Skin of body (tissue), 2 donors: ENCODE measurements around the gene SLC35A3. TPM values are rescaled to one million over a fixed set of nuclear protein-coding genes. Genes with fewer than 3 reads are reported as not detected.
"Not testable (repeated sequence)": the region's sequence is repeated elsewhere in the genome, so short reads cannot be mapped to it uniquely, and the experiment has no call there.

Experiments used
- DNase-seq: peaks from one replicate; lab custom pipeline; 2025; lab: John Stamatoyannopoulos, UW
- total RNA-seq: library from RNA; depleted of rRNA; stranded (reverse); fragments of >200 nt; gene quantifications from one replicate; pipeline ENCODE4 v1.2.3, GENCODE V29; 2014

SLC35A3 gene
- total RNA-seq, result 26.7 TPM

DNA sequence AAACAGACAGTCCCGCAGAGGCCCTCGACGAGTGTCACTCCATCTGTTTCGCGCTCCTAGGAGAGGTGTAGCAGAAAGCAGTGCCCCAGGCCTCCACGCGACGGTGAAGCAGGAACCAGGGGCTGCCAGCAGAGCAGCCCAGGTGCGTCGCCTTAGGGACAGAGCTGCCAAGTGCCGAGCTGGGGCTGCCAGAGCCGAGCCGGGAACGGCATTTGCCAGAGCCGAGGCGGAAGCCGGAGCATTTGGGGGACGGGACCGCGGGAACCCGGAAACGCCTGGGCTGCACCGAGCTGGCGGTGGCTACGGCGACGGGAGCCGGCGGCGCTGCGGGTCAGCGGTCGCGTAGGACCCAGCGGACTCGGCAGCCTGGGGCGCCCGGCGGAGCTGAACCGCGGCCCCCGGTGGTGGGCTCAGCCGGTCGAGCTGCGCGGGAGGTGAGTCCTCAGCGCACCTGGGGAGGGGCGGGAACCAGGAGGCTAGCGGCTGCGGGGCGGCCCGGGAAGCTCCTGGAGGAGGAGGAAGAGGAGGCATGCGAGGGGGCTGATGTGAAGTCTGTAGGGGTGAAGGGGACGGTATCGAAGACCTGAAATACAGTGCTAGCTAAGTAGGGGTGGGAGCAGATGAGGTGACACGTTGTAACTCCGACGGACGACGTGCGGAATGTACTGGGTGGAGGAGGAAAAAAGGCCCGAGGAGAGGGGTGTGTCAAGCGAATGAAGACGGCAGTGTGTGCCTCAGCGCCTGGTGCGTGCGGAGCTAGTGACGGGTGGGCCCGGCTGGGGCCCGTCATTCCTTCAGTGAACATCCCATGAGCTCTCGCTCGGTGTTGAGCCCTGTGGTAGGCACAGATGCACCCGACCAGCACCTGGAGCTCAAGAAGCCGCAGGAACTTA is at the start of gene SLC35A3:
Gene SLC35A3, plus strand, starts transcription at position 268 of the 893 bp plus-strand sequence. CDS start 23,559 bp downstream, outside the sequence.
- peak; percentile 56 for DNase-seq

DNA sequence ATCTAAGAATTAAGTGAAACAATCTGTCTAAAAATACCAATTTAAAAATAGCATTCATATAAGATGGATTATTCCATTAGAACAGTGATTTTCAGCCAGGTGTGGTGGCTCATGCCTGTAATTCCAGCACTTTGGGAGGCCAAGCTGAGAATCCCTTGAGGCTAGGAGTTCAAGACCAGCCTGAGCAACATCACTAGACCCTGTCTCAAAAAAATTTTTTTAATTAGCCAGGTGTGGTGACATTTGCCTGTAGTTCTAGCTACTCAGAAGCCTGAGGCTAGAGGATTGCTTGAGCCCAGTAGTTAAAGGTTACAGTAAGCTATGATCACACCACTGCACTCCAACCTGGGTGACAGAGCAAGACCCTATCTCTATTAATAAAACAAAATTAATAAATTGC is 35.0 kb upstream of the SLC35A3 start:
- DNase-seq, result no peak

DNA sequence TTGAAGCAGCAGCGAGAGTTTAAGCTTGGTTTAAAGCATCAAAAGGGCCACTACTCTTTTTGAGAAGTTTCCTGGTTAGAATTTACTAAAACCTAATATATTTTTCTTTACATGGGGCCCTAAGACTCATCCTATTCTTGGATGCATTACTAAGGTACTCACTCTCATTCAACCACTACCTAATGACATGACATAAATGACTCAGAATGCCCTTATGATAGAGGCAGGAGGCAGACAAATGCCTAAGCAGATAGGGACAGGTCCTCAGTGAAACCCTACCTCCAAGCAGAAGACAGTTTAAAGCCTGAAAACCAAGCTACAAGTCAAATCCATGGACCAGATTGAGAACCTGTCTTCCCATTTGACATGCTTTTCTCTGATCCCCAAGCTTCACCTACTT is 34.3 kb upstream of the SLC35A3 start:
- no peak for DNase-seq

DNA sequence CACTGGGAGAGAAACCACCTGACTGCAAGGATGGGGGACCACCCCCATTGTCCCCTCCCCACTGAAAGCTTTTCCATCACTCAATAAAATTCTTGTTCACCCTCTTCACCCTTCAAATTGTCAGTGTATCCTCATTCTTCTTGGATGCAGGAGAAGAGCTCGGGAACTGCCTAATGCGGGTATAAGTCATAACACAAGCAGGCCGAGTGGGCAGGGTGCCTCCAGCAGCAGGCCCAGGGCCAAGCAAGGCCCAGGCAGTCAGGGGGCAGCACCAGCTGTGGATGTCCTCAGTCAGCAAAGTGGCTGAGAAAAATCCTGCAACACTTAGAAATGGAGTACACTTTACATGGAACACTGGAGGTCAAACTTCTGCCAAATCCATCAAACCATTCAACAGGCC is 33.7 kb upstream of the SLC35A3 start:
- no peak for DNase-seq

DNA sequence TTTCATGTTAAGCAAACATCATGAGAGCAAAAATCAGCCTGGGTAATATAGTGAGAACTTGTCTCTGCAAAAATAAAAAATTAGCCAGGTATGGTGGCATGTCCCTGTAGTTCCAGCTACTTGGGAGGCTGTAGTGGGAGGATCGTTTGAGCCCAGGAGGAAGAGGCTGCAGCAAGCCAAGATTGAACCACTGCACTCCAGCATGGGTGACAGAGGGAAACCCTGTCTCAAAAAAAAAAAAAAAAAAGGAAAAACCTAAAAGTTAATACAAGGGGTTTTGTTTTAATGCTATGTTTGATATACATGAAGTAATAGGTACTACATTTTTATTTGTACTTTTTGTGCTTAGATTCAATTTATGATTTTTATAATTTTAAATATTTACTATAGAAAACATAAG is 27.1 kb upstream of the SLC35A3 start:
- no peak for DNase-seq

DNA sequence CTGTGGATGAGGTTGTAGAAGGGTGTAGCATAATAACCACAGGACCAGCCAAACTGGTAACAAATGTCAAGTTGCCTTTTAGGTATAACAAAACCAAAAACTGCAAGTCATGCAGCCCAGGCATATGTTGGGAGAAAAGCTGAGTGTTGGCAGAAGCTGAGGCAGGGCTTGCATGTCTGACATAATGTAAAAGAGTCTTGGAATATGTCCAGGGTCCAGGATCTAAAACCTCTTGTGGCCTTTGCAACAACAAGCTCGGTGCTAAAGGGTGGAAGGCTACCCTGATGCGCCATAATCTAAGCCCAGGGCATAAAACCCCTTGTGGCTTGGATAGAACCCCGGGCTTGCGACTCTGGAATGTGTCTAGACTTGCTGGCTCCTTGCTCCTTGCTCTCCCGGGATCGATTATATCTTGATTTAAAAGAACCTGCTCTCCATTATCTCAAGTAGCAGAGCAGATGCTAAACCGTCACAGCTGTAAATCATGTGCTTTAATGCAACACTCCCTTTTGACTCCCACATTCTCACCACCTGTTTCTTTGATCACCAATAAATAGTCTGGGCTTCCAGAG is 26.5 kb upstream of the SLC35A3 start:
- peak; percentile 32 for DNase-seq

DNA sequence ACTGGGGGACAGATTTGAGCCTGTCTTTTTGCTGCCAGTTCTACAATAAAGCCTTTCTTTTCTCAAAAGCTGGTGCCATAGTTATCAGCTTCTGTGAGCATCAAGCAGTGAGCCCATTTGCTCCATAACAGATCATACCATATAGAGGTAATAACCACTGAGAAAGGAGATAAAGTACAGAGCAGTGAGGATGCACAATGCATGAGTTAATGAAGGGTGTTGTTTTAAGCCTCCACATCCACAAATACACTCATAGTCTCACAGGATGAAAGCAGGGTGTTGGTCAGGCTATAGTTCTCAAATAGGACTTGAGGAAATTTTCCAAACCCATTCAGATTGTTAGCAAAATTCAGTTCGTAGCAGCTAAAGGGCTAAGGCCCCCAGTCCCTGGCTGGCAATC is 25.6 kb upstream of the SLC35A3 start:
- DNase-seq, result no peak

DNA sequence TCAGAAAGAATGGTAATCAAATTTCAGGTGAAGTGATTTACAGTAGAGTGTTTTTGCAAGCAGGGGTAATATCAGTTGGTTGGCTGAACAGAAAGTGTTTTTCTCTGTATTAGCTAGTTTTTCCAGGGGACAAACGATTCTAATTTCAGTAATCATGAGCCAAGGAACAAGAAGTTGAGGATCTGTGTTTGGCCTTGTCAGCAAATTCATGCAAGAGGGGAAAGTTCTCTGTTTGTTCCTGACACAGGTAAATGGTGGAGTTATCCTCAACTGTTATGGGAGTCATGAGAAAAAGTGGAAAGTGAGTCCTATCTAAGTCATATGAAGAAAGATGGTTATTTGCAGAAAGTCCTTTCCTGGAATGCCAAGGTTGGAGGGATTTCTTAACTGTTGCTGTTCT is 24.6 kb upstream of the SLC35A3 start:
- no peak for DNase-seq

DNA sequence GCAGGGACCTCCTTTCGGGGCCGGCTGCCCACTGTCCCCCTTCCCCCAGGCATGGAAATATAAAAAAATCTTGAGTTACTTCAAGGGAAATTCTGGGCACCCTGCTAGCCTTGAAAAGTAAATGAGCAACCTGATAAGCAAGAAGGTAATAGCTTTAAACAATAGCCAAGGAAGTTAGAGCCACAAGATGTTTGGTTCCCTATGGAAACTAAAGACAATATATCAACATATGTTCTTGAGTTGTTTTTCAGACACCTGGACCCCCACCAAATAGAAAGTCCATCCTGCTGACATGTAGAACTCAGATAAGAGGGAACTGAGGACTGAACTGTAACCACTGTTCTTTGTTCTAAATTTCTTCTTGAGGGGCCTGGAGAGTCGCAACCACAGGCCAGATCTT is 19.3 kb upstream of the SLC35A3 start:
- DNase-seq, result no peak

DNA sequence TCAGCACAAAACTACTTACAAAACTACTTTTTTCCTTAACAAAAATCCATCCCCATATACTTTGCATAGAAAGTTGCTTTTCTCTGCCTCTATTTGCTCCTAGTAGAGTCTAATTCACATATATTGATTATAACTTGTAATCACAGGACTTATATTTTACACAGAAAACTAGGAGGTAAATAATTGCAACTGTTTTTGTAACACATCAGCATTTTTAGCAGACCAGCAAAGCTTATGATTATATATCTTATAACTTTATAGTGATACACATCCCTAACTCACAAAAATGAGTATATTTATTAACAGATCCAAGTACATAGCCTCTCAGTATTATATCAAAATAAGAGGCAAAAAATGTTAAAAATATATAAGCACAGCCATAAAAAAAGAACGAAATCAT is 17.3 kb upstream of the SLC35A3 start:
- no peak for DNase-seq

DNA sequence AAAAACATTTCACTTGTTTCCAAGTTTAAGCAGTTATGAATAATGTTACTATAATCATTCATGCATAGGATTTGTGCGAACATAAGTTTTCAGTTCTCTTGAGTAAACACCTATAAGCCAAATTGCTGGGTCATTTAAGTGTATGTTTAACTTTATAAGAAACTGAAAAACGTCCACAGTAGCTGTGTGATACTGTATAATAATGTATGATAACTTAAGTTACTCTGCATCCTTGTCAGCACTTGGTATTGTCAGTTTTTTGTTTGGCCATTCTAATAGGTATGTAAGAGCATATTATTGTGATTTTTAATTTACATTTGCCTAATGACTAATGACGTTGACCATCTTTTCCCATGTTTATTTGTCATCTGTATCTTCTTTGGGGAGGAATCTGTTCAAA is 14.4 kb upstream of the SLC35A3 start:
- no peak for DNase-seq

DNA sequence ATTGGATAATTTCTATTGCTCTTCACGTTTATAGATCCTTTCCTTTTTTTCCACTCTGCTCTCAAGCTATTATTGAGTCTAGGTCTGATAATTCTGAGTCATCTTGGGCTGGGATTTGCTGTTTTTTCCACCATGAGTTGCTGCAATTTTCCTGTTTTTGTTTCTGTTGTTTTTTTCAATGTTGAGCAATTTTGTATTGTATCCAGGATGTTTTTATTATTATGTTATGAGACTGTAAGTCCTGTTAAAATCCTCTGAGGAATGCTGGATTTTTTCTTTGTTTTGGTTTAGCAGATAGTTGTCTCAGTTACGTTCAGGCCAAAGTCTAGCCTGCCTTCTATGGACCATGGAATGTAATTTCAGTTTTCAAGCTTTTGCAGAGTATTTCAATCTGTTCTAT is 13.0 kb upstream of the SLC35A3 start:
- DNase-seq, result peak; percentile 71

DNA sequence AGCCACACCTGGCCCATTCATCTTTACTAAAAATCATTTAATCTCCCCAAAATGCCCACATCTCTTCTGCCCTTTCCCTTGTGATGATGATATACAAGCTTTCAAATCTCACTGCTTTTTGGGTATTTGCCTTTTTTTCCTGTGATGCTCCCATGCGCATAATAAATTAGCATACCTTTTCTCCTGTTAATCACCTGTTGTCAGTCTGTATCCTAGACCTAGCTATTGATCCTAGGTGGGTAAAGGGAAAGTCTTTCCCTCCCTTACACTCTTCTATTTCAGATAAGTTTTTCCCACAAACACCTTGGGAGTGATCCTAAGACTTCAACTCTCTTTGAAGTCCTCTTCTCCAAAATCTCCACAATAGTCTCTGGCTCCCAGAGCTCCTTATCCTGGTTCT is 12.0 kb upstream of the SLC35A3 start:
- DNase-seq, result no peak

DNA sequence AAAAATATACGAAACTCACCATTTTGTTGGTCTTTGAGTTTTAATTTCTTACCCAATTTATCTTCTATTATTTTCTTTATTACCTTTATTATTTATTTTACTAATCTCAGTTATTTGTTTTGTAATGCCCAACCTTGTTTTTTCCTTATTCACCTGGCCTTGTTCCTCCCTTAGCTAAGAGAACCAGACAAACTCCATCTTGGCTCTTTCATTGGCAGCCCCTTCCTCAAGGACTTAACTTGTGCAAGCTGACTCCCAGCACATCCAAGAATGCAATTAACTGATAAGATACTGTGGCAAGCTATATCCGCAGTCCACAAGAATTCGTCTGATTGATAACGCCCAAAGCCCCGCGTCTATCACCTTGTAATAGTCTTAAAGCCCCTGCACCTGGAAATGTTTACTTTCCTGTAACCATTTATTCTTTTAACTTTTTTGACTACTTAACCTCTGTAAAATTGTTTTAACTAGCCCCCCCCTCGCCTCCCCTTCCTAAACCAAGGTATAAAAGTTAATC is 10.5 kb upstream of the SLC35A3 start:
- DNase-seq, result not testable (repeated sequence)

DNA sequence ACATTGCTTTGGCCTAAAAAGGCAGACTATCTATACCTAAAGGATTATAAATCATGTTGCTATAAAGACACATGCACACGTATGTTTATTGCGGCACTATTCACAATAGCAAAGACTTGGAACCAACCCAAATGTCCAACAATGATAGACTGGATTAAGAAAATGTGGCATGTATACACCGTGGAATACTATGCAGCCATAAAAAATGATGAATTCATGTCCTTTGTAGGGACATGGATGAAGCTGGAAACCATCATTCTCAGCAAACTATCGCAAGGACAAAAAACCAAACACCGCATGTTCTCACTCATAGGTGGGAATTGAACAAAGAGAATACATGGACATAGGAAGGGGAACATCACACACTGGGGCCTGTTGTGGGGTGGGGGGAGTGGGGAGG is 9.5 kb upstream of the SLC35A3 start:
- DNase-seq, result not testable (repeated sequence)

DNA sequence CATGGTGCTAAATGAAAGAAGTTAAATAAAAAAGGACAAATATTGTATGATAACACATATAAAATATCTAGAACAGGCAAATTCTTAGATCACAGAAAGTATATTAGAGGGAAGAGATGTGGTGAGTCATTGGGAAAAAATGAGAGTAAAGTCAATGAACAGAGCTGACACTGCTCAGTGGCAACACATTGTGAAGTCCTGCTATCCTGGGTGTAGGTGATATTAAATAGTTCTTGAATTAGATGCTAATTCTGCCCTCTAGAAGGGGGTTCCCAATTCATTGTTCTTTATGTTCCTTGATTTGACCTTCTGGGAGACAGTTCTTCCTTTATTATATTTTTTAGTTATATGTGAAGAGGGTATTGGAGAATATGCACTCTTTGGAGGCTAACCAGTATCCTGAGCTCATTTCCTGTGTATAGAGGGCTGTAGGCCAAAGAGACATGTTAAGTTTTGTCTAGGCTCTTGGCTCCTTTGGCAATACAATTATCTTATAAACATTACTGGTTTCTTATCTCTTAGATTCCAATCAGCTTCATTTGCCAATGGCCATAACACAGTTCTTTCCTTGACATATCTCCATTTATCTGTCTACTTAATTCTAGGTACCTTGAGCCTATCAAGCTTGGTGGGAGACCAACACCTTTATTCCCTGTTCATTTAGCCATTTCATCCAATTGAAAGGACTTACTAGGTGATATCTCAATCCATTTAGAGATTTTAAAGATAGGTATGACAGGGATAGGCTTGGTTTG is 6.6 kb upstream of the SLC35A3 start:
- DNase-seq, result no peak

DNA sequence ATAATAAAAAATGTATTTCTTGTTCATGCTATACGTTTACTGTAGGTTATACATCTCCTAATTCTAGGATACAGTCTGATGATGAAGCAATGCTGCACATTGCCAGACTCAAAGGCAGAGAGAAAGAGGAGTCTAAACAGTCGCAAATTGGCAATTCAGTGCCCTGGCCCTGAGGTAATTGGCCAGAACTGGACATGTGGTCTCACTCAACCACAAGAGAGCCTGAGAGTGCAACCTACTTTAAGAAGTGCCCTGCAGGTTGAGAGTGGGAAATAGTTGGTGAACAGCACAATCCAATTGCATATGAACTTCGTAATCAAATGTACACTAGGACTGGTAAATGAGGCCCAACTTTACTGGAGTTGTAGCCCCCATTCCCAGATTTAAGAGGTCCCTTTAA is 5.0 kb upstream of the SLC35A3 start:
- no peak for DNase-seq

DNA sequence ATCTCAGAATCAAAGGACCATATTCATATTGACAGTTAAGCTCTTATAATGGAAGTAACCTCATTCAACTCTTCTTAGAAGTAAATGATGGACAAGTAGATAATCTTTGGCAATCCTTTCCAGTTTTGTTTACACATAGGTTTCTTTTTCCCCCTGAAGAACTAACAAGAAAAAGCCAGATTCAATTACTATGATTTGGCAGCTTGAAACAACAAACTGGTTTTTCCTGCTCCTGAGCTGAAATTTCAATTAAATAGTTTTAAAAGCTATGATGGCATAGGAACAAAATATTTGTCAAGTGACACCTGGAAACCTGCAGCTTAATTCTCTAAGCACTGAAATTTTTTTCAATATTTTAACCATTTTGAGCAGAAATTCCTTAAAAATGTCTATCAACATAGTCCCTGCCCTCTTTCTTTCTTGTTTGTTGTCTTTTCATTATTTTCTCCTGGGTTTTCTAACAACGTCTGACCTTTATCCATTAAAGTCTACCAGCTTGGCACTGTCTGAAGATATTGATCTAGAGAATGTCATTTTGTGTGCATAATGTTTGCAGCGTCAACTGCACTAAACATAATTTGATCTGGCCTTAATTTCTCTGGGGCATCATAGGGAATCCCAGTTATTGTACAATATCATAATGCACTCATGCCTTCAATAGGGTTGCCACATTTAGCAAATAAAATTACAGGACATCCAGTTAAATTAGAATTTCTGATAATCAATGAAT is 4.0 kb upstream of the SLC35A3 start:
- no peak for DNase-seq

DNA sequence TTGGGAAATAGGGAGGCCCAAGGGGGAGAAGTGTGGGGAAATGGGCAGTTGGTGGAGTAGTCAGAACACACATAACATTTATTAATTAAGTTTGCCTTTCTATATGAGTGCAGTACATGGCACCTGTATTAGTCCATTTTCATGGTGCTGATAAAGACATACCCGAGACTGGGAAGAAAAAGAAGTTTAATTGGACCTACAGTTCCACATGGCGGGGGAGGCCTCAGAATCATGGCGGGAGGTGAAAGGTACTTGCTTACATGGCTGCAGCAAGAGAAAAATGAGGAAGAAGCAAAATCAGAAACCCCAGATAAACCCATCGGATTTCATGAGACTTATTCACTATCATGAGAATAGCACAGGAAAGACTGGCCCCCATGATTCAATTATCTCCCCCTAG is 1.6 kb upstream of the SLC35A3 start:
- no peak for DNase-seq

DNA sequence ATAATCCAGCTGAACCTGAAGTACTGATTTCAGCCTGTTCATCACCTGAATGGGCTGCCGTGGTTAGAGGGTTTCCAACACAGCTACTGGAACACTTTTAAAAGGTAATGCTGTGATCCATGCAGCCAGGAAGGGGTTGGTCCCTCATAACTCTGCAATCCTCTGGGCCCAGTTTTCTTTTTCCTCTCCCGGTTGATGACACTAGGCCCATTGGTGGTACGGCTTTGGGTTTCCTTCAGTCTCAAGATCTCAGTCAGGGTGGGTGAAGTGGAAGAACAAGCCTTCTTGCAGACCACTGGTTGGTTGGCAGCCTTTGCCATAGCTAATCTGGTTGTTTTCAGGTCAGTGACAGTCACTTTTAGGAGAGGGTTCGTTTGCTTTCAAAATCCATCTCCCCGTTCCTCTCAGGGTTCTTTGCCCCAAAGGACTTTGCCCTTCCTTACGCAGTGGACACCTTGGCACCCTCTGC is 502 bp upstream of the SLC35A3 start:
- DNase-seq, result peak; percentile 5

DNA sequence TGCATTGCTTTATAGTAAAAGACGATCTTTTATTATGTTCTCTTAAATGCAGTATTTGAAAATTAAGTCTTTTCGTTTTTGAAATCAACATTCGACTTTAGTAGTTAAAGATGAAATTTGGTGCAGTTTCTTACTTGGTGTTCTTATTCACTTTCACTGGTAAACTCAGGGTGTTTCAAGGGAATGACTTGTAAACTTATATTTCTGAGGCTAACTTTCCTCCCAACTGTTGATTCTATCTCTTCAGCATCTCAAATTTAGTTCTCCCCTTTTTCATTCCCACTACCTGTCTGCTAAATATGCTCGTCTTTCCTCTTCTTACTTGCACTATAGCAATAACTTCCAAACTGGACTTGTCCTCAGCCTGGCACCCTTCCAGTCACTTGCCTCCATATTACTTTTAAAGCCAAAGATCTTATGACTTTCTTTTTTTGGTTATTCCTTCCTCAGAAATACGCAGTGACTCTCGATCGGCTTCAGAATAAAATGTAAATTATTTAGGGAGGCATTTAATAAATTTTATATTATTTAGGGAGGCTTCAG is 988 bp downstream of the SLC35A3 start:
- no peak for DNase-seq
